GM19023 (cell line): Measurements from ENCODE around the gene GBA3.

Source experiments
- ATAC-seq: cut with Tn5 transposase; IDR thresholded peaks from one replicate; pipeline ENCODE4 v1.9.1; 2021; ENCODE audit warnings: mild to moderate bottlenecking, moderate library complexity; ENCODE audit not compliant: unreplicated experiment

Gene GBA3

DNA sequence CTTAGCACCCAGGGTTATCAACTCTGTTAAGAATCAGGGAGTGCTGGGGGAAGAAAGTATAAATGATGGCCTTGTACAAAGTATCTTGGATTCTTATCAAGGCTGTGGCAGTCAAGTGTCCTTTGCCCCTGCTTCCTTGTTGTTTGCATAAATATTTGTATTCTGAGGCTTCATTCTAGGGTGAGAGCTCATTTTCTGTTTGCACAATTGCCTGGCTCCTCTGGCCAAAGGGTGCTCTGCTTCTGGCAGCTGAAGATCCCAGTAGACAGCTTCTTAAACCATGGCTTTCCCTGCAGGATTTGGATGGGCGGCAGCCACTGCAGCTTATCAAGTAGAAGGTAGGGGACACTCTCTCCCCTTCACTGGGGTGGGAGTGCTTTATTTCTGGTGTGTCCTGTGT, at the start of gene GBA3:
TSS of gene GBA3 (plus strand) at position 202 of the 400 bp plus-strand sequence.
- no peak for ATAC-seq

DNA sequence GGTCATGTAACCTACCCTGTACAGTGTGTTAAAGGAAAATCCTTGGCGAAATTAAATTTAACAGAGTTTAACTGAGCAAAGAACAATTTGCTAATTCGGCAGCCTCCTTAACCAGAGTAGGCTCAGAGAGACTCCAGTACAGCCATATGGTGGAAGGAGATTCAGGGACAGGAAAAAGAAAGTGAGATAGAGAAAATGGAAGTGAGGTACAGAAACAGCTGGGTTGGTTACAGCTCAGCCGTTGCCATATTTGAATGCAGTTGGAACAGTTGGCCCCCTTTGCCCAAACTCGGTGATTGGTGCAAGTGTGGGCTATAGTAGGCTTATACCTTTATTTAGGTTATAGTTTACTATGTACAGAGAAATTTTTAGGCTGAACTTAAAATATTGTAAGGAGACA, 48.8 kb upstream of the GBA3 start:
- no peak for ATAC-seq

GRCh38 chr4:22645481-22646182, 47.1 kb upstream of the GBA3 start:
- ATAC-seq, result no peak

DNA sequence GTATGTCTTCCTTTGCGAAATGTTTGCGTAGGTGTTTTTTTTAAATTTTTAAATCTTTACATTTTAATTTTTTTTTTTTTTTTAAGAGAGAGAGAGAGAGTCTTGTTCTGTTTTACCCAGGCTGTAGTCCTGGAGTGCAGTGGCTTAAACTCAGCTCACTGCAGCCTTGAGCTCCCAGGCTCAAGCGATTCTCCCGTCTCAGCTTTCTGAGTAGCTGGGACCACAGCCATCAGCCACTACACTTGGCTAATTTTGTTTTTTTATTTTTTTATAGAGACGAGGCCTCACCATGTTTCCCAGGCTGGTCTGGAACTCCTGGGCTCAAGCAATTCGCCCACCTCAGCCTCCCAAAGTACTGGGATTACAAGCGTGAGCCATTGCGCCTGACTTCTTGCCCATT, 43.7 kb upstream of the GBA3 start:
- no peak for ATAC-seq

DNA sequence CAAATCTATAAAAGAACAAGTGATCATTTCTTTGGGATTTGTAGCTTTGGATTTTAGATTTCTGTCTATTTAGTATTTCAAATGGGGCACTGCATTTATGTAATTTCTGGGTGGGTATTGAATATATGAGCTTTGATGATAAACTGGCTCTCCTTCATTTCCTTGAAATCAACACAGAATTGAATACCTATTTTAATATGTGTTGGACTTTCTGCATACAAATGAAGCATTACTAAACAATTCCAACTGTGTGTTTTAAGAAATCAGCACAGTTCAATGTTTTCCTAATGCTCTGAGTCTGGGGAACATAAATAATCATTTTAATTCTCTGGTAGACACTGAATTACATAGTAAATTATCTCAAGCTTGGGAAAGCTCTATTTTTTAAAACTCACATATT, 42.0 kb upstream of the GBA3 start:
- no peak for ATAC-seq

GRCh38 chr4:22653752-22654151, 39.0 kb upstream of the GBA3 start:
- no peak for ATAC-seq

DNA sequence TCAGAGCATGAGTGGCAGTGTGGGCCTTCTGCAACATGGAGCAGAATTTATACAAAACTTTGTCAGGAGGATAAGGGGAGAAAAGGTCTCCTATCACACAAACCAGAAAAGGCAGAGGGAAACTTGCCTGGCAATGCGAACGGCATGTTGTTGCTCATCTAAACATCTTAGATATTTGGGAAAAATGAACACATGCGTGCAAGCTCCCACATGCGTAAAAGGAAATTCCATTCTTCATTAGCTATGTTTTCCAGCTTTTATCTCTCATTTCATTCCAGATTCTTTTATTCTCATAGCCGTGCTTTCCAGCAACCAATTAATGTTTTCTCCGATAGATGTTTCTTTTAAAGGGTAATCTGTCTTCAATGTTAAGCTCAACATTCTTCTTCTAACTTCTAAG, 31.3 kb upstream of the GBA3 start:
- no peak for ATAC-seq

DNA sequence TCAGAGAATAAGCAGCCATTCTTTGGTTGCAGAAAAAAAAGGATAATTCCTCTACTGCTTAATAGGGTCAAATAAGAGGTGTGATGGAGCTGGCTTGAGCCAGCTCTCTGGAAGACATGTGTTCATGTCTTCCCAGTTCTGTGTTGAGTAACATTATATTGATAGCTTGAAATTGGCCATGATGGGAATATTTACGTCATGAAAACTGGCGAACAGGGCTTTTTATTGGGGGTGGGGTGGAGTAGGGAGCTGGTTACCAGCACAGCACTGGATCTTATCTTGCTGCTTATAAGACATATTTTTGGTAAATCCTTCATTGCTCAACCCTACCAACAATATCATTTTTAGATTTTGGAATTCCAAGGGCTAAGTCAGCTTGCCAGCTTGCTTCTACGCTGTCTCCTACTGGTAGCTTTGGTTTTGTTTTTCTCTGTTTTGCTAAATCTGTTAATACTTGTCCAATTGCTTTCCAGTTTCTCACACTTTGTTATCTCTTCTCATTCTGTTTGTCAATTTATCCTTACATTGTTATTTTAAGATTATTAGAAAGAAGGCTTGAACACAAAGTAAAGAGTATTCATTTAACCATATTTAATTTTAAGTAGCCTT, 25.3 kb upstream of the GBA3 start:
- ATAC-seq, result no peak

GRCh38 chr4:22668301-22668700, 24.4 kb upstream of the GBA3 start:
- no peak for ATAC-seq

- ATAC-seq, result no peak
Observed at GRCh38 chr4:22668702-22669101, 24.0 kb upstream of the GBA3 start.

DNA sequence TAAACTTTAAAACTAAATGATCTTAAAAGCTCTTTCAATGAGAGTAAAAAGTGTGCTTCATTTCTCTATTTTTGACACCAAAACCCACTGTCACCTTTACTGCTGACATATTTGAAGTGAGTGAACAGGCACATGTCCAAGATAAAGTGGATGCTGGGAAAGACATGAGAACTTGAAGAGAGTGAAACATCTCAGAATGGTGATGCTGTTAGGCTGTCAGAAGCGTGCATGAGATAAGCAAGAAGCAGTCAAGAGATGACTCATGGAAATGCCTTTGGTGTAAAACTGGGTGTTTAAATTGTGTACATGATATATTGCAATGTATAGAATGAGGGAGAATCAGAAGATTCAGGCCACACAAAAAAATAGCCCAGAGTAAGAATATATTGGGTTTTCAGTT, 21.8 kb upstream of the GBA3 start:
- ATAC-seq, result no peak

GRCh38 chr4:22672519-22672918, 20.2 kb upstream of the GBA3 start:
- no peak for ATAC-seq

- no peak for ATAC-seq
Observed at GRCh38 chr4:22672944-22673343, 19.8 kb upstream of the GBA3 start.

GRCh38 chr4:22674700-22675099, 18.0 kb upstream of the GBA3 start:
- no peak for ATAC-seq

DNA sequence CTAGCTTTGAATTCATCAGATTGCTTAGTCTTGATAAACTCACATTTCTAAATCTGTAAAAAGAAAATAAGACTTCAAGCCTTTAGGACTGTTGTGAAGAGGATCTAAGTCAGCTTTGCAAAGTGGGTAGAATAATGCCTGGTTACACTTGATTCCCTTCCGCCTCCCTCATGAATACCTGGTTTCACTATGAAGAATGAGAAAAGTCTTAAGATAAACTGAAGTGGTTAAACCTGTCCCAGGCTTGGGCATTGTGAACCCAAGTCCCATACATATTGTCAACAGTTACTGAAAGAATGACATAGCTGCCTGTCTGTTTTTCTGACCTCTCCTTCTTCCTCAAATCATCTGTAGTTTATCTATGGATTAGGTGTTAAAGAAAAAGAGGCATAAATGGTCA, 16.7 kb upstream of the GBA3 start:
- ATAC-seq, result no peak

GRCh38 chr4:22677780-22678179, 15.0 kb upstream of the GBA3 start:
- no peak for ATAC-seq

DNA sequence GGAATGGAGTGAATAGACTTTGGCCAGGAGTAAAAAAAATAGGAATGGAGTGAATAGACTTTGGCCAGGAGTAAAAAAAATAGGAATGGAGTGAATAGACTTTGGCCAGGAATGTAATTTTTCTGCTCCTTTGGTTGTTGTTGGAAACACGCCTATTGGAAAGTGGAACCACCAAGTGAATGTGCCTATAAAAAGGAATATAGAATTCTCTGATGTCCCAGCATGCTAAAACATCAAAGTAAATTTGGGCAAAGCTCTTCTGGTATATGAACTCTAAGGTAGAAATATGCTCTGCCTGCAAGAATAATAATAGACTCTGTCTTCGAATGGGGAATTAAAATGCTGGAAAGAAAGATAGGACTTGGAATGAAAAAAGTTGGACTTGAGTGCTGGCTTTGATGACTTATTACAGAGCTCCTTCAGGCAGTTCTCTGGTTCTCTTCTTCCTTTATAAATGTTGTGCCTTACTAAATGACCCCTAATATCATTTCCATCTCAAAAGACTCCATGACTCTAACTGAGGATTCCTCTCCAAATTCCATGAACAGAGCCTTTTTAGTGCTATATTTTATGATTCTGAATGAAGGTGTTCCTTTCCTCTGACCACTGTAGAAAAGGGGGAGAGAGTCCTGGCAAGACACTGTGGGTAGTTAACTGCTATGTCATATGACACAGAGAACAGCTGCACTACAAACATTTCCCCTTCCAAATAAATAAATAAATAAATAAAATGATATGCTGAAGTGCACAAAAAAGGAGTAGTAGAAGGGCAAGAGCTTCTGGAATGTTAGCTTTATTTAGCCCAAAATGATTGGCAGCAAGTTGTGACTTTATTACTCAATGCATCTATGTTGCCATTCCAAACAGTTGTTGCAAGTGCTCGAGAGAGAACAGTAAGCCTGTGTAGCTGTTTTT, 13.5 kb upstream of the GBA3 start:
- ATAC-seq, result no peak

- ATAC-seq, result no peak
Observed at GRCh38 chr4:22680065-22680642, 12.6 kb upstream of the GBA3 start.

DNA sequence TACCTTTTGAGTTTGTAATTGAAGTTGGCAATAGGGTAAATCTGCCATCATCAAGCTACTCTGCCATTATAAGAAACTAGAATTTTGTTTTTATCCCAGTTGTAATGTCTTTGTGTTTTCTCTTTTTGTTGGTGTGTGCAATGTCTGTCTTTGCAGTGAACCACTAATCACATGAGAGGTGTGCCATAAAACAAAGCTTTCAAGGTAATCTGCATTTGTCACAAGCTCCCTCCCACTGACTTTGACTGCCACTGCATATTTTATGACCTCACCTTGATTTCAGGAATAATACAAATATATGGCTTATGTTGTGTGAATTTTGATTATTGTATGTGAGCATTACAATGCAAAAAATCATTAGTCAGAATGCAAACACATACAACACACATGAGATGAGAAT, 9.0 kb upstream of the GBA3 start:
- ATAC-seq, result no peak

GRCh38 chr4:22686141-22686540, 6.6 kb upstream of the GBA3 start:
- ATAC-seq, result no peak

DNA sequence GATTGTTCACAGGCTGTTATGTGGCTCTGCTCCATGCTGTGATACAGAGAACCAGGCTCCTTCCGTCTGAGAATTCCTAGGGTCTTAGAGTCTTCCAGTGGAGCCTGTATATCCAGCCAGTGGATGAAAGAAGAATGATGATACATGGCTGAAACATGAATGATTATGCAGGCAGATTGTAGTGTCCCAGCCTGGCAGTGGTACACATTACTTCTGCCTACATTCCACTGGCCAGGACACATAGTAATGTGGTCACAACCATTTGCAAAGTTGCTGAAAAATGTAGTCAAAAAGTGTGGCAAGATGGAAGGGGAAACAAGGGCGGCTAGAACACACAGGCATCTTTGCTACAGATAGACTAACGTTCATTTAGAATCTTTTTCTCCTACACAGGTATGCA, 4.5 kb upstream of the GBA3 start:
- no peak for ATAC-seq

GRCh38 chr4:22689428-22689827, 3.3 kb upstream of the GBA3 start:
- ATAC-seq, result no peak
